ENCODE measurements around the gene CDK12.

DNA sequence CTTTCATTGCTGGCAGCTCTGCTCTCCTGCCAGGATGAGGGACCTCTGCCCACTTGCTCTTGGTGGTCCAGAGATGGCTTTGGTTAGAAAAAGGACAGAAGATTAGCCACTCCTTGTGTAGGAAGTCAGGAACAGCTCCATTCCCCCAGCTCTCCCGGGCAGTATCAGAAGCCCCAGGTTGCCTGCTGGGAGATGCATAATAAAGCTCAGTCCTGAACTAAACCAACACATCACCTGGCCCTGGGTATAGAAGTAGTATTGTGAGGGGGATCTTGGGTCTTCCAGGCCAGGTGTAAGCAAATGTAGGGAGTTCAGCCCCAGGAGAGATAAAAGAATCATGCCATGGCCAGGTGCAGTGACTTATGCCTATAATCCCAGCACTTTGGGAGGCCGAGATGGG is 94.1 kb downstream of the CDK12 start:
- TF ChIP-seq POLR2AphosphoS5 (IDR thresholded peaks at IDR 0.05): no peak
- TF ChIP-seq, protein P1, sequence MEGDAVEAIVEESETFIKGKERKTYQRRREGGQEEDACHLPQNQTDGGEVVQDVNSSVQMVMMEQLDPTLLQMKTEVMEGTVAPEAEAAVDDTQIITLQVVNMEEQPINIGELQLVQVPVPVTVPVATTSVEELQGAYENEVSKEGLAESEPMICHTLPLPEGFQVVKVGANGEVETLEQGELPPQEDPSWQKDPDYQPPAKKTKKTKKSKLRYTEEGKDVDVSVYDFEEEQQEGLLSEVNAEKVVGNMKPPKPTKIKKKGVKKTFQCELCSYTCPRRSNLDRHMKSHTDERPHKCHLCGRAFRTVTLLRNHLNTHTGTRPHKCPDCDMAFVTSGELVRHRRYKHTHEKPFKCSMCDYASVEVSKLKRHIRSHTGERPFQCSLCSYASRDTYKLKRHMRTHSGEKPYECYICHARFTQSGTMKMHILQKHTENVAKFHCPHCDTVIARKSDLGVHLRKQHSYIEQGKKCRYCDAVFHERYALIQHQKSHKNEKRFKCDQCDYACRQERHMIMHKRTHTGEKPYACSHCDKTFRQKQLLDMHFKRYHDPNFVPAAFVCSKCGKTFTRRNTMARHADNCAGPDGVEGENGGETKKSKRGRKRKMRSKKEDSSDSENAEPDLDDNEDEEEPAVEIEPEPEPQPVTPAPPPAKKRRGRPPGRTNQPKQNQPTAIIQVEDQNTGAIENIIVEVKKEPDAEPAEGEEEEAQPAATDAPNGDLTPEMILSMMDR (IDR thresholded peaks at IDR 0.05): no peak

All from prostate gland (tissue), 2 donors.